ENCODE data around the gene QRFP.

The QRFP gene

GRCh38 chr9:130871395-130872062 lies 25.1 kb downstream of the QRFP start:
- FAIRE-seq = peak; percentile 38
- TF ChIP-seq POU2F2 (IDR thresholded peaks at IDR 0.05; ENCODE audit: low read depth, low read length) = no peak
- DNase-seq (ENCODE audit: insufficient read length, low spot score) = no peak

- peak; percentile 60 for DNase-seq (ENCODE audit: insufficient read length, low spot score)
- FAIRE-seq = peak; percentile 73
- TF ChIP-seq PAX5 (IDR thresholded peaks at IDR 0.05; ENCODE audit: insufficient read depth, low read length, severe bottlenecking) (peak; percentile 76), POLR2A (IDR thresholded peaks at IDR 0.05; ENCODE audit: low read depth, low read length) (no peak), POU2F2 (IDR thresholded peaks at IDR 0.05; ENCODE audit: low read depth, low read length) (no peak), SPI1 (IDR thresholded peaks at IDR 0.05; ENCODE audit: low read depth, low read length) (peak; percentile 91)
Measured at GRCh38 chr9:130870491-130871381, 25.9 kb downstream of the QRFP start.

- FAIRE-seq (no peak), DNase-seq (ENCODE audit: insufficient read length, low spot score) (no peak)
- TF ChIP-seq POLR2A (IDR thresholded peaks at IDR 0.05; ENCODE audit: low read depth, low read length) (no peak), POU2F2 (IDR thresholded peaks at IDR 0.05; ENCODE audit: low read depth, low read length) (no peak), SPI1 (IDR thresholded peaks at IDR 0.05; ENCODE audit: low read depth, low read length) (no peak), POLR2AphosphoS5 (IDR thresholded peaks at IDR 0.05; ENCODE audit: low read depth, low read length) (no peak)
Measured at GRCh38 chr9:130869250-130869649, 27.4 kb downstream of the QRFP start.

GRCh38 chr9:130868230-130868629 lies 28.4 kb downstream of the QRFP start:
- no peak for TF ChIP-seq POLR2A (IDR thresholded peaks at IDR 0.05; ENCODE audit: low read depth, low read length)
- no peak for TF ChIP-seq POU2F2 (IDR thresholded peaks at IDR 0.05; ENCODE audit: low read depth, low read length)
- no peak for TF ChIP-seq PAX5 (IDR thresholded peaks at IDR 0.05; ENCODE audit: insufficient read depth, low read length, severe bottlenecking)
- TF ChIP-seq POLR2AphosphoS5 (IDR thresholded peaks at IDR 0.05; ENCODE audit: low read depth, low read length) = no peak
- no peak for TF ChIP-seq SPI1 (IDR thresholded peaks at IDR 0.05; ENCODE audit: low read depth, low read length)
- TF ChIP-seq TAF1 (IDR thresholded peaks at IDR 0.05; ENCODE audit: low read depth, low read length) = no peak
- DNase-seq (ENCODE audit: insufficient read length, low spot score) (no peak), FAIRE-seq (no peak)

GRCh38 chr9:130867556-130867955 lies 29.1 kb downstream of the QRFP start:
- DNase-seq (ENCODE audit: insufficient read length, low spot score) = no peak
- no peak for FAIRE-seq
- no peak for TF ChIP-seq SPI1 (IDR thresholded peaks at IDR 0.05; ENCODE audit: low read depth, low read length)
- no peak for TF ChIP-seq POU2F2 (IDR thresholded peaks at IDR 0.05; ENCODE audit: low read depth, low read length)
- no peak for TF ChIP-seq POLR2AphosphoS5 (IDR thresholded peaks at IDR 0.05; ENCODE audit: low read depth, low read length)
- TF ChIP-seq PAX5 (IDR thresholded peaks at IDR 0.05; ENCODE audit: insufficient read depth, low read length, severe bottlenecking) = no peak
- no peak for TF ChIP-seq TAF1 (IDR thresholded peaks at IDR 0.05; ENCODE audit: low read depth, low read length)
- no peak for TF ChIP-seq POLR2A (IDR thresholded peaks at IDR 0.05; ENCODE audit: low read depth, low read length)

- FAIRE-seq = no peak
- no peak for DNase-seq (ENCODE audit: insufficient read length, low spot score)
Measured at GRCh38 chr9:130866474-130866965, 30.1 kb downstream of the QRFP start.

GRCh38 chr9:130865921-130866320 lies 30.7 kb downstream of the QRFP start:
- DNase-seq (ENCODE audit: insufficient read length, low spot score) = no peak
- no peak for FAIRE-seq
- TF ChIP-seq POU2F2 (IDR thresholded peaks at IDR 0.05; ENCODE audit: low read depth, low read length) (no peak), SPI1 (IDR thresholded peaks at IDR 0.05; ENCODE audit: low read depth, low read length) (no peak), POLR2A (IDR thresholded peaks at IDR 0.05; ENCODE audit: low read depth, low read length) (no peak), PAX5 (IDR thresholded peaks at IDR 0.05; ENCODE audit: insufficient read depth, low read length, severe bottlenecking) (no peak), POLR2AphosphoS5 (IDR thresholded peaks at IDR 0.05; ENCODE audit: low read depth, low read length) (no peak), TAF1 (IDR thresholded peaks at IDR 0.05; ENCODE audit: low read depth, low read length) (no peak)

More at GRCh38 chr9:130866474-130866965, 30.1 kb downstream of the QRFP start:
- TF ChIP-seq TAF1 (IDR thresholded peaks at IDR 0.05; ENCODE audit: low read depth, low read length) (no peak), SPI1 (IDR thresholded peaks at IDR 0.05; ENCODE audit: low read depth, low read length) (no peak), POU2F2 (IDR thresholded peaks at IDR 0.05; ENCODE audit: low read depth, low read length) (no peak), POLR2A (IDR thresholded peaks at IDR 0.05; ENCODE audit: low read depth, low read length) (no peak), PAX5 (IDR thresholded peaks at IDR 0.05; ENCODE audit: insufficient read depth, low read length, severe bottlenecking) (no peak), POLR2AphosphoS5 (IDR thresholded peaks at IDR 0.05; ENCODE audit: low read depth, low read length) (no peak)

- TF ChIP-seq POLR2A (IDR thresholded peaks at IDR 0.05; ENCODE audit: low read depth, low read length) (no peak), PAX5 (IDR thresholded peaks at IDR 0.05; ENCODE audit: insufficient read depth, low read length, severe bottlenecking) (no peak)
- DNase-seq (ENCODE audit: insufficient read length, low spot score) (no peak), FAIRE-seq (no peak)
Measured at GRCh38 chr9:130864541-130864940, 32.1 kb downstream of the QRFP start.

- TF ChIP-seq TAF1 (IDR thresholded peaks at IDR 0.05; ENCODE audit: low read depth, low read length) = no peak
- TF ChIP-seq POLR2A (IDR thresholded peaks at IDR 0.05; ENCODE audit: low read depth, low read length) = no peak
- TF ChIP-seq POU2F2 (IDR thresholded peaks at IDR 0.05; ENCODE audit: low read depth, low read length) = no peak
- no peak for TF ChIP-seq POLR2AphosphoS5 (IDR thresholded peaks at IDR 0.05; ENCODE audit: low read depth, low read length)
- no peak for TF ChIP-seq SPI1 (IDR thresholded peaks at IDR 0.05; ENCODE audit: low read depth, low read length)
- no peak for TF ChIP-seq PAX5 (IDR thresholded peaks at IDR 0.05; ENCODE audit: insufficient read depth, low read length, severe bottlenecking)
- no peak for DNase-seq (ENCODE audit: insufficient read length, low spot score)
- no peak for FAIRE-seq
Measured at GRCh38 chr9:130862747-130863146, 33.9 kb downstream of the QRFP start.

GRCh38 chr9:130862217-130862616 lies 34.4 kb downstream of the QRFP start:
- TF ChIP-seq POLR2A (IDR thresholded peaks at IDR 0.05; ENCODE audit: low read depth, low read length) = no peak
- TF ChIP-seq TAF1 (IDR thresholded peaks at IDR 0.05; ENCODE audit: low read depth, low read length) = no peak
- TF ChIP-seq POLR2AphosphoS5 (IDR thresholded peaks at IDR 0.05; ENCODE audit: low read depth, low read length) = no peak
- no peak for TF ChIP-seq POU2F2 (IDR thresholded peaks at IDR 0.05; ENCODE audit: low read depth, low read length)
- TF ChIP-seq PAX5 (IDR thresholded peaks at IDR 0.05; ENCODE audit: insufficient read depth, low read length, severe bottlenecking) = no peak
- TF ChIP-seq SPI1 (IDR thresholded peaks at IDR 0.05; ENCODE audit: low read depth, low read length) = no peak
- DNase-seq (ENCODE audit: insufficient read length, low spot score) (no peak), FAIRE-seq (no peak)

All from GM12891 (cell line).